DOHH2 (cell line): Measurements from ENCODE around the gene WDR55.
A peak's percentile ranks its signal among the peaks of the same experiment; 100 is the strongest.
"Not testable (repeated sequence)": the region's sequence is repeated elsewhere in the genome, so short reads cannot be mapped to it uniquely, and the experiment has no call there.

Source experiments
- H3F3A ChIP-seq: fragments of 200-600 bp; sonication (generic), shearing (Covaris generic); 2 replicates; pipeline ENCODE4 v1.6.0; 2016; ENCODE audit warnings: antibody characterized with exemption, mild to moderate bottlenecking; ENCODE audit not compliant: control insufficient read depth, insufficient read depth
- H3K27ac ChIP-seq: fragments of 200-600 bp; sonication (generic); 2 replicates; pipeline ENCODE4 v1.5.1; 2014; ENCODE audit warnings: low read depth, mild to moderate bottlenecking, low read length, moderate library complexity
- H3K27me3 ChIP-seq: fragments of 200-600 bp; sonication (generic); 2 replicates; pipeline ENCODE4 v1.6.1; 2014; ENCODE audit warnings: mild to moderate bottlenecking, low read length, mixed read lengths; ENCODE audit not compliant: control insufficient read depth
- H3K36me3 ChIP-seq: fragments of 200-600 bp; sonication (generic); 2 replicates; pipeline ENCODE4 v1.6.1; 2014; ENCODE audit warnings: mild to moderate bottlenecking, low read length, moderate library complexity, mixed read lengths; ENCODE audit not compliant: control insufficient read depth
- H3K4me1 ChIP-seq: fragments of 200-600 bp; sonication (generic); 2 replicates; pipeline ENCODE4 v1.6.1; 2014; ENCODE audit warnings: mild to moderate bottlenecking, low read length, mixed read lengths; ENCODE audit not compliant: control insufficient read depth
- H3K4me2 ChIP-seq: fragments of 200-600 bp; sonication (generic); 2 replicates; pipeline ENCODE4 v1.6.0; 2014; ENCODE audit warnings: mild to moderate bottlenecking, low read length, moderate library complexity
- H3K4me3 ChIP-seq: fragments of 200-600 bp; sonication (generic); 2 replicates; pipeline ENCODE4 v1.5.1; 2014; ENCODE audit warnings: mild to moderate bottlenecking, low read length, mixed read lengths
- H3K79me2 ChIP-seq: fragments of 200-600 bp; sonication (generic); 2 replicates; pipeline ENCODE4 v1.6.1; 2014; ENCODE audit warnings: mild to moderate bottlenecking, low read length, mixed read lengths; ENCODE audit not compliant: control insufficient read depth
- H3K9me2 ChIP-seq: fragments of 200-600 bp; sonication (generic); replicated peaks from 2 replicates; pipeline ENCODE4 v1.6.1; 2014; ENCODE audit warnings: mild to moderate bottlenecking, low read length, mixed read lengths; ENCODE audit not compliant: control insufficient read depth
- H3K9me3 ChIP-seq: fragments of 200-600 bp; sonication (generic); 2 replicates; pipeline ENCODE4 v1.6.1; 2014; ENCODE audit warnings: antibody characterized with exemption, low read length, mixed read lengths; ENCODE audit not compliant: control insufficient read depth, insufficient read depth
- H4K20me1 ChIP-seq: fragments of 200-600 bp; sonication (generic); 2 replicates; pipeline ENCODE4 v1.6.0; 2014; ENCODE audit warnings: low read depth, mild to moderate bottlenecking, antibody characterized with exemption, low read length, moderate library complexity; ENCODE audit not compliant: control insufficient read depth, insufficient read depth
- EZH2phosphoT487 ChIP-seq: fragments of 200-600 bp; sonication (generic); IDR thresholded peaks from 2 replicates; pipeline ENCODE4 v1.6.1; 2017; ENCODE audit warnings: borderline replicate concordance, mild to moderate bottlenecking, antibody characterized with exemption, low read length, moderate library complexity, mixed read lengths
- TF ChIP-seq, protein P1 (sequence below): fragments of 200-600 bp; sonication (generic); IDR thresholded peaks from one replicate; pipeline ENCODE4 v1.5.1; 2014; ENCODE audit warnings: antibody characterized with exemption, mild to moderate bottlenecking, low read depth, low read length; ENCODE audit not compliant: poor library complexity, severe bottlenecking

WDR55 gene, protein sequence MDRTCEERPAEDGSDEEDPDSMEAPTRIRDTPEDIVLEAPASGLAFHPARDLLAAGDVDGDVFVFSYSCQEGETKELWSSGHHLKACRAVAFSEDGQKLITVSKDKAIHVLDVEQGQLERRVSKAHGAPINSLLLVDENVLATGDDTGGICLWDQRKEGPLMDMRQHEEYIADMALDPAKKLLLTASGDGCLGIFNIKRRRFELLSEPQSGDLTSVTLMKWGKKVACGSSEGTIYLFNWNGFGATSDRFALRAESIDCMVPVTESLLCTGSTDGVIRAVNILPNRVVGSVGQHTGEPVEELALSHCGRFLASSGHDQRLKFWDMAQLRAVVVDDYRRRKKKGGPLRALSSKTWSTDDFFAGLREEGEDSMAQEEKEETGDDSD

DNA sequence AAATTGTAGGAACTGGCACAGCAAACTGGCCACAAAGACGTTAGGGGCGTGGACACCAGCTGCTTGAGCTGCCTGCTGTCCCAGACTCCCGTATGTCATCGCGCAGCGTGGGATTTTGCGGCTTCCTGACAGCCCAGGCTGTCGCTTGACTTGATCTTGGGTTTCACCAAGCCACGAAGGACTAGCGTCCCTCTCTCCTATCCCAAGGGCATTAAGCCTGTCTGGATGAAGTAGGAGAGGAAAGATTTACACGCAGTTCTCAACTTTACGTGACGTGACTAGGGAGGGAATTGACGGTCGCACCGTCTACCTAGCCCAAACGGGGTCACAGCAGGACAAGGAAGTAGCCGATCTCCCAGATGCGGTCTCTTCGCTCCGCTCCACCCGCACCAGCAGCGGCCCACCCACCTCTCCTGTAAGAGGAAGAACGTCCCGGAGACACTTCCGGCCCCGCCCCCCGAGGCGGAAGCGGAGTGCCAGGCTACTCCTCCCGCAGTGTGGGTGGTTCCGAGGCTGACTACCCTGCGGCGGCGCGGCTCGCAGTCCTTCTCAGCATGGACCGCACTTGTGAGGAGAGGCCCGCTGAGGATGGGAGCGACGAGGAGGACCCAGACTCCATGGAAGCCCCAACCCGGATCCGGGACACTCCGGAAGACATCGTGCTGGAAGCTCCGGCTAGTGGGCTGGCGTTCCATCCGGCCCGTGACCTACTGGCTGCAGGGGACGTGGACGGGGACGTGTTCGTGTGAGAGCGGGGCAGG lies at the start of gene WDR55:
TSS of gene WDR55 (plus strand) at position 546 of the 761 bp plus-strand sequence. CDS start at position 555, 9 bp downstream.
- Histone ChIP-seq H3K4me3 (peak within 1 kb of the TSS; percentile 99), H3K79me2 (peaks cover 48% of the 10 kb centered on the region), H3K4me1 (peaks cover 19% of the 10 kb centered on the region), H3F3A (peaks cover 8% of the 10 kb centered on the region; the same call in 1 of the 2 replicates), H3K9me3 (no peaks in the 10 kb centered on the region), H3K36me3 (peaks cover 75% of the 10 kb centered on the region), H3K27me3 (no peaks in the 10 kb centered on the region), H3K9me2 (no peaks in the 10 kb centered on the region), H3K4me2 (peak within 1 kb of the TSS; percentile 82), H4K20me1 (0 out of 2 replicates have a peak, but pooled peaks cover 4% of the 10 kb centered on the region), H3K27ac (peak within 1 kb of the TSS; percentile 45)
- TF ChIP-seq, protein P1, sequence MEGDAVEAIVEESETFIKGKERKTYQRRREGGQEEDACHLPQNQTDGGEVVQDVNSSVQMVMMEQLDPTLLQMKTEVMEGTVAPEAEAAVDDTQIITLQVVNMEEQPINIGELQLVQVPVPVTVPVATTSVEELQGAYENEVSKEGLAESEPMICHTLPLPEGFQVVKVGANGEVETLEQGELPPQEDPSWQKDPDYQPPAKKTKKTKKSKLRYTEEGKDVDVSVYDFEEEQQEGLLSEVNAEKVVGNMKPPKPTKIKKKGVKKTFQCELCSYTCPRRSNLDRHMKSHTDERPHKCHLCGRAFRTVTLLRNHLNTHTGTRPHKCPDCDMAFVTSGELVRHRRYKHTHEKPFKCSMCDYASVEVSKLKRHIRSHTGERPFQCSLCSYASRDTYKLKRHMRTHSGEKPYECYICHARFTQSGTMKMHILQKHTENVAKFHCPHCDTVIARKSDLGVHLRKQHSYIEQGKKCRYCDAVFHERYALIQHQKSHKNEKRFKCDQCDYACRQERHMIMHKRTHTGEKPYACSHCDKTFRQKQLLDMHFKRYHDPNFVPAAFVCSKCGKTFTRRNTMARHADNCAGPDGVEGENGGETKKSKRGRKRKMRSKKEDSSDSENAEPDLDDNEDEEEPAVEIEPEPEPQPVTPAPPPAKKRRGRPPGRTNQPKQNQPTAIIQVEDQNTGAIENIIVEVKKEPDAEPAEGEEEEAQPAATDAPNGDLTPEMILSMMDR = no peak
- no peak for TF ChIP-seq EZH2phosphoT487

GRCh38 chr5:140622301-140622700 lies 42.4 kb upstream of the WDR55 start:
- Histone ChIP-seq H3K36me3 (no peaks in the 10 kb centered on the region), H3F3A (no peaks in the 10 kb centered on the region), H3K27ac (no peak overlapping the region), H3K4me1 (no peaks in the 10 kb centered on the region), H3K9me2 (no peaks in the 10 kb centered on the region), H3K9me3 (peaks cover 2% of the 10 kb centered on the region; the same call in 1 of the 2 replicates), H3K79me2 (no peaks in the 10 kb centered on the region), H3K27me3 (peaks cover 11% of the 10 kb centered on the region; the same call in 1 of the 2 replicates), H3K4me3 (no peak overlapping the region), H4K20me1 (no peaks in the 10 kb centered on the region), H3K4me2 (no peak overlapping the region)
- TF ChIP-seq, protein P1 = no peak
- TF ChIP-seq EZH2phosphoT487 = no peak

GRCh38 chr5:140623061-140623460 lies 41.6 kb upstream of the WDR55 start:
- not testable (repeated sequence) for H3F3A ChIP-seq, H4K20me1 ChIP-seq, H3K9me3 ChIP-seq, H3K36me3 ChIP-seq, H3K79me2 ChIP-seq, H3K9me2 ChIP-seq, H3K4me3 ChIP-seq, H3K27ac ChIP-seq, H3K4me2 ChIP-seq, H3K4me1 ChIP-seq
- peaks cover 11% of the 10 kb centered on the region; the same call in 1 of the 2 replicates for H3K27me3 ChIP-seq

- H3K4me2 ChIP-seq, H3K4me1 ChIP-seq, H3K36me3 ChIP-seq, H3F3A ChIP-seq, H3K79me2 ChIP-seq, H4K20me1 ChIP-seq, H3K27ac ChIP-seq, H3K27me3 ChIP-seq, H3K4me3 ChIP-seq, H3K9me2 ChIP-seq, H3K9me3 ChIP-seq: not testable (repeated sequence)
Observed at GRCh38 chr5:140624886-140625285, 39.8 kb upstream of the WDR55 start.
